IMR-90 (cell line): ENCODE data around the gene YBX2. TPM values are rescaled to one million over a fixed set of nuclear protein-coding genes. Genes with fewer than 3 reads are reported as not detected.

Source experiments
- ATAC-seq: fragments of 200-7000 bp; cut with Tn5 transposase; 2 replicates; pipeline ENCODE4 v1.9.1; 2020; ENCODE audit warnings: low read depth, mild to moderate bottlenecking, moderate library complexity
- BruUV-seq: library from RNA; stranded (reverse); fragments of 400-500 nt; replicated peaks from 2 replicates; lab custom pipeline; 2021; lab: Mats Ljungman, UMichigan
- CTCF ChIA-PET: fragments of 300-600 bp; formaldehyde crosslinking; extraction: SDS; loops from one replicate; lab custom pipeline; 2021; ENCODE audit warnings: antibody characterized with exemption; lab: Yijun Ruan, JAX
- POLR2A ChIA-PET: fragments of 300-600 bp; sonication (Branson Sonifier 250); formaldehyde crosslinking; loops from one replicate; lab custom pipeline; 2022; ENCODE audit warnings: antibody characterized with exemption; ENCODE audit not compliant: unreplicated experiment; lab: Charles Lee
- DNase-seq: peaks from one replicate; pipeline ENCODE4 v3.0.0; 2013
- H2AFZ ChIP-seq: replicated peaks from 2 replicates; pipeline ENCODE3; 2013; ENCODE audit warnings: low read length, mild to moderate bottlenecking; ENCODE audit not compliant: poor library complexity
- H2AK5ac ChIP-seq: 2 replicates; pipeline ENCODE4 v1.6.1; 2013; ENCODE audit warnings: low read depth, low read length, inconsistent platforms
- H2AK9ac ChIP-seq: replicated peaks from 2 replicates; pipeline ENCODE3; 2013; ENCODE audit warnings: mild to moderate bottlenecking, low read depth, low read length, moderate library complexity; ENCODE audit not compliant: poor library complexity
- H2BK120ac ChIP-seq: 2 replicates; pipeline ENCODE4 v1.6.1; 2013; ENCODE audit warnings: low read depth, low read length, inconsistent platforms
- H2BK15ac ChIP-seq: 3 replicates; pipeline ENCODE4 v1.6.1; 2013; ENCODE audit warnings: low read depth, low read length, inconsistent platforms
- H2BK20ac ChIP-seq: 2 replicates; pipeline ENCODE4 v1.6.1; 2013; ENCODE audit warnings: low read depth, mild to moderate bottlenecking, inconsistent platforms, low read length, moderate library complexity
- H2BK5ac ChIP-seq: 2 replicates; pipeline ENCODE4 v1.6.1; 2013; ENCODE audit warnings: mild to moderate bottlenecking, low read depth, low read length, inconsistent platforms; ENCODE audit not compliant: poor library complexity, severe bottlenecking
- H3K14ac ChIP-seq: replicated peaks from 2 replicates; pipeline ENCODE4 v1.6.1; 2013; ENCODE audit warnings: low read depth, low read length, inconsistent platforms
- H3K18ac ChIP-seq: 2 replicates; pipeline ENCODE4 v1.6.1; 2013; ENCODE audit warnings: low read depth, low read length, control low read depth
- H3K23ac ChIP-seq: 2 replicates; pipeline ENCODE4 v1.6.1; 2013; ENCODE audit warnings: low read depth, low read length, inconsistent platforms
- H3K27ac ChIP-seq: 2 replicates; pipeline ENCODE4 v1.5.1; 2013; ENCODE audit warnings: mild to moderate bottlenecking, control low read depth, low read length; ENCODE audit not compliant: insufficient read depth
- H3K27me3 ChIP-seq: 2 replicates; pipeline ENCODE4 v1.6.1; 2013; ENCODE audit warnings: low read length; ENCODE audit not compliant: control insufficient read depth, insufficient read depth
- H3K36me3 ChIP-seq: 2 replicates; pipeline ENCODE4 v1.6.1; 2013; ENCODE audit warnings: low read length, mixed read lengths; ENCODE audit not compliant: control insufficient read depth, insufficient read depth
- H3K4ac ChIP-seq: 2 replicates; pipeline ENCODE4 v1.6.1; 2013; ENCODE audit warnings: low read depth, low read length, inconsistent platforms
- H3K4me1 ChIP-seq: 2 replicates; pipeline ENCODE4 v1.6.1; 2013; ENCODE audit warnings: low read length, mixed read lengths; ENCODE audit not compliant: control insufficient read depth, insufficient read depth
- H3K4me2 ChIP-seq: 2 replicates; pipeline ENCODE4 v1.6.1; 2013; ENCODE audit warnings: low read depth, mild to moderate bottlenecking, control low read depth, low read length, moderate library complexity
- H3K4me3 ChIP-seq: 2 replicates; pipeline ENCODE4 v1.5.1; 2013; ENCODE audit warnings: low read depth, mild to moderate bottlenecking, control low read depth, low read length, moderate library complexity; ENCODE audit not compliant: insufficient read depth
- H3K56ac ChIP-seq: 2 replicates; pipeline ENCODE4 v1.6.1; 2013; ENCODE audit warnings: low read length, inconsistent platforms; ENCODE audit not compliant: insufficient read depth; ENCODE audit errors: extremely low read depth
- H3K79me1 ChIP-seq, 2 experiments: 2 replicates each; pipeline ENCODE4 v1.6.1; 2013; ENCODE audit warnings: low read length in 2 of 2, inconsistent platforms in 1 of 2, low read depth in 1 of 2
- H3K9ac ChIP-seq: 2 replicates; pipeline ENCODE4 v1.6.1; 2013; ENCODE audit warnings: low read depth, low read length, control low read depth
- H3K9me1 ChIP-seq: 2 replicates; pipeline ENCODE4 v1.6.1; 2013; ENCODE audit warnings: low read length, inconsistent platforms; ENCODE audit not compliant: insufficient read depth
- H3K9me3 ChIP-seq: 2 replicates; pipeline ENCODE4 v1.6.1; 2013; ENCODE audit warnings: low read length; ENCODE audit not compliant: control insufficient read depth, insufficient read depth
- H4K20me1 ChIP-seq: 2 replicates; pipeline ENCODE4 v1.6.1; 2013; ENCODE audit warnings: low read length, inconsistent platforms; ENCODE audit not compliant: insufficient read depth
- H4K5ac ChIP-seq: 2 replicates; pipeline ENCODE4 v1.6.1; 2013; ENCODE audit warnings: mild to moderate bottlenecking, low read depth, low read length, control low read depth
- H4K8ac ChIP-seq, 2 experiments: 2 replicates each; pipeline ENCODE4 v1.6.1; 2013; ENCODE audit warnings: low read depth in 2 of 2, low read length in 2 of 2, control low read depth in 1 of 2, inconsistent platforms in 1 of 2
- H4K91ac ChIP-seq: 2 replicates; pipeline ENCODE4 v1.6.1; 2013; ENCODE audit warnings: low read depth, low read length, inconsistent platforms; ENCODE audit not compliant: insufficient read depth
- CEBPB ChIP-seq: IDR thresholded peaks from 2 replicates; pipeline ENCODE4 v1.6.1; 2012; ENCODE audit warnings: low read depth, low read length, improper control_type of control experiment
- FOS ChIP-seq: fragments of 150-350 bp; IDR thresholded peaks from 2 replicates; pipeline ENCODE4 v1.6.1; 2016; ENCODE audit warnings: low read depth, low read length
- MAFK ChIP-seq: IDR thresholded peaks from 2 replicates; pipeline ENCODE4 v1.6.1; 2012; ENCODE audit warnings: low read depth, low read length, improper control_type of control experiment
- MXI1 ChIP-seq: IDR thresholded peaks from 2 replicates; pipeline ENCODE4 v1.6.1; 2012; ENCODE audit warnings: low read depth, mild to moderate bottlenecking, low read length, moderate library complexity, borderline replicate concordance
- RAD21 ChIP-seq: IDR thresholded peaks from 2 replicates; pipeline ENCODE4 v1.6.1; 2012; ENCODE audit warnings: low read length, improper control_type of control experiment
- RFX5 ChIP-seq: IDR thresholded peaks from 2 replicates; pipeline ENCODE4 v1.8.0; 2012; ENCODE audit warnings: low read depth, mild to moderate bottlenecking, low read length, moderate library complexity
- WGBS, 2 experiments: methylation state at CpG; one replicate each; pipeline versions ENCODE4 v1.1.5 to v1.1.7; 2013; ENCODE audit warnings: missing lambda C conversion rate in 2 of 2; ENCODE audit not compliant: insufficient read length in 1 of 2; ENCODE audit errors: extremely low coverage in 2 of 2; 5-methylcytosine and 5-hydroxymethylcytosine counted together
- dilution Hi-C: fragments of 300-500 bp; cut with HindIII; formaldehyde crosslinking; loops from one replicate; pipeline ENCODE4 v1.14.3; 2018; ENCODE audit warnings: low sequenced_read_pairs; ENCODE audit not compliant: unreplicated experiment
- in situ Hi-C: fragments of 300-500 bp; cut with MboI; formaldehyde crosslinking; loops from 3 replicates; pipeline ENCODE4 v1.14.3; 2019; ENCODE audit warnings: low sequenced_read_pairs, inconsistent platforms, mixed read lengths
- intact Hi-C: fragments of 100-400 bp; cut with micrococcal nuclease; formaldehyde crosslinking; loops from 2 replicates; pipeline ENCODE4 v1.10.0; 2022
- polyA plus RNA-seq, 3 experiments: library from polyadenylated mRNA; depleted of rRNA; stranded (reverse); fragments of >200 nt; gene quantifications; 2 replicates each; pipeline ENCODE4 v1.2.3, GENCODE V29; 2012; ENCODE audit warnings: low replicate concordance in 1 of 3
- total RNA-seq: library from RNA; depleted of rRNA; stranded (reverse); fragments of >200 nt; gene quantifications from 2 replicates; pipeline ENCODE4 v1.2.3, GENCODE V29; 2012
- TF ChIP-seq, protein P1 (sequence below): fragments of 150-350 bp; IDR thresholded peaks from 2 replicates; pipeline ENCODE4 v1.6.1; 2017; ENCODE audit warnings: mild to moderate bottlenecking, antibody characterized with exemption, low read length, low read depth

The YBX2 gene
- total and polyA plus RNA-seq, 2 of the 4 experiments (the other 2 are of a cell fraction): 0.17 TPM; not detected in 1

- Histone ChIP-seq H3K4me2 (no peak overlapping the region), H2AFZ (no peak overlapping the region)
- intact Hi-C loops: no loop called here
Measured at GRCh38 chr17:7263801-7264078, 30.7 kb downstream of the YBX2 start.

More at GRCh38 chr17:7263801-7264078, 30.7 kb downstream of the YBX2 start:
- Histone ChIP-seq H3K9me3 (no peaks in the 10 kb centered on the region), H3K23ac (no peak overlapping the region; the same call in 1 of the 2 replicates), H4K8ac (peak overlapping the region; percentile 78 to 98; a peak in 3 of 4 replicates), H2BK15ac (no peak overlapping the region), H4K20me1 (no peaks in the 10 kb centered on the region), H3K18ac (no peak overlapping the region), H3K4me3 (no peak overlapping the region), H3K27me3 (peaks cover 13% of the 10 kb centered on the region; the same call in 1 of the 2 replicates), H2BK20ac (peak overlapping the region; percentile 2; the same call in 1 of the 2 replicates), H3K4ac (peak overlapping the region; percentile 77; the same call in 1 of the 2 replicates), H3K36me3 (peaks cover 10% of the 10 kb centered on the region), H4K5ac (no peak overlapping the region), H2BK5ac (no peak overlapping the region), H2AK5ac (peak overlapping the region; percentile 81; the same call in 1 of the 2 replicates), H3K9me1 (peaks cover 10% of the 10 kb centered on the region), H4K91ac (peak overlapping the region; percentile 79), H3K9ac (no peak overlapping the region), H3K14ac (no peak overlapping the region), H2AK9ac (peak overlapping the region; percentile 45), H3K4me1 (peaks cover 11% of the 10 kb centered on the region), H3K79me1 (no peaks in the 10 kb centered on the region), H3K27ac (no peak overlapping the region), H2BK120ac (peak overlapping the region; percentile 88; the same call in 1 of the 2 replicates), H3K56ac (no peak overlapping the region)
- DNase-seq (no peak), ATAC-seq (no peak)
- WGBS, 2 experiments: 53% methylated on average over 4 of the region's 4 CpGs; no CpG with 5 or more reads in 1 of the 2 experiments
- no TSS peak for BruUV-seq
- dilution Hi-C loops: no loop called here
- TF ChIP-seq CEBPB (no peak), MXI1 (no peak), FOS (no peak), MAFK (no peak), RFX5 (no peak), RAD21 (no peak)
- TF ChIP-seq, protein P1, sequence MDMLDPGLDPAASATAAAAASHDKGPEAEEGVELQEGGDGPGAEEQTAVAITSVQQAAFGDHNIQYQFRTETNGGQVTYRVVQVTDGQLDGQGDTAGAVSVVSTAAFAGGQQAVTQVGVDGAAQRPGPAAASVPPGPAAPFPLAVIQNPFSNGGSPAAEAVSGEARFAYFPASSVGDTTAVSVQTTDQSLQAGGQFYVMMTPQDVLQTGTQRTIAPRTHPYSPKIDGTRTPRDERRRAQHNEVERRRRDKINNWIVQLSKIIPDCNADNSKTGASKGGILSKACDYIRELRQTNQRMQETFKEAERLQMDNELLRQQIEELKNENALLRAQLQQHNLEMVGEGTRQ: no peak
- POLR2A ChIA-PET: interaction anchor here (0.6 kb wide), 1 partner anchor 10 kb away, joined by 9 read pairs; no protein-coding TSS in a partner anchor
- CTCF ChIA-PET: interaction anchor here (1.3 to 1.6 kb wide), 2 partner anchors 17 to 32 kb away, joined by 5 to 7 read pairs; no protein-coding TSS in a partner anchor
- in situ Hi-C loops: no loop called here
